Measurements from ENCODE around the gene NFYB.

Gene NFYB

GRCh38 chr12:104155711-104156555 is 17.9 kb upstream of the NFYB start:
- H3K4me3 ChIP-seq (replicated peaks; ENCODE audit: low read depth, low read length) = no peak overlapping the region
- DNase-seq (ENCODE audit: extremely low read depth, low read depth) = no peak
- no peak for TF ChIP-seq CTCF (IDR thresholded peaks at IDR 0.05; ENCODE audit: low read depth, low read length, missing control alignments)

- DNase-seq (ENCODE audit: extremely low read depth, low read depth) = no peak
- no peak overlapping the region for H3K4me3 ChIP-seq (replicated peaks; ENCODE audit: low read depth, low read length)
- TF ChIP-seq CTCF (IDR thresholded peaks at IDR 0.05; ENCODE audit: low read depth, low read length, missing control alignments) = no peak
Measured at GRCh38 chr12:104154806-104155205, 16.8 kb upstream of the NFYB start.

- no peak for DNase-seq (ENCODE audit: extremely low read depth, low read depth)
- H3K4me3 ChIP-seq (replicated peaks; ENCODE audit: low read depth, low read length) = no peak overlapping the region
- TF ChIP-seq CTCF (IDR thresholded peaks at IDR 0.05; ENCODE audit: low read depth, low read length, missing control alignments) = no peak
Measured at GRCh38 chr12:104154286-104154685, 16.3 kb upstream of the NFYB start.

- DNase-seq (ENCODE audit: extremely low read depth, low read depth) = no peak
- TF ChIP-seq CTCF (IDR thresholded peaks at IDR 0.05; ENCODE audit: low read depth, low read length, missing control alignments) = no peak
Measured at GRCh38 chr12:104152685-104153241, 14.8 kb upstream of the NFYB start.

GRCh38 chr12:104150416-104150815 is 12.4 kb upstream of the NFYB start:
- no peak for DNase-seq (ENCODE audit: extremely low read depth, low read depth)
- TF ChIP-seq CTCF (IDR thresholded peaks at IDR 0.05; ENCODE audit: low read depth, low read length, missing control alignments) = no peak
- H3K4me3 ChIP-seq (replicated peaks; ENCODE audit: low read depth, low read length) = no peak overlapping the region

More at GRCh38 chr12:104152685-104153241, 14.8 kb upstream of the NFYB start:
- H3K4me3 ChIP-seq (replicated peaks; ENCODE audit: low read depth, low read length) = no peak overlapping the region

GRCh38 chr12:104147346-104147745 is 9.3 kb upstream of the NFYB start:
- no peak for TF ChIP-seq CTCF (IDR thresholded peaks at IDR 0.05; ENCODE audit: low read depth, low read length, missing control alignments)
- no peak overlapping the region for H3K4me3 ChIP-seq (replicated peaks; ENCODE audit: low read depth, low read length)
- no peak for DNase-seq (ENCODE audit: extremely low read depth, low read depth)

All from HFF-Myc (cell line).